NCI-H187 (cell line): ENCODE data around the gene ROBO3.

Source experiments
- DNase-seq, 2 experiments: peaks; one replicate each; lab custom pipeline; 2025; lab: John Stamatoyannopoulos, UW

The ROBO3 gene

DNA sequence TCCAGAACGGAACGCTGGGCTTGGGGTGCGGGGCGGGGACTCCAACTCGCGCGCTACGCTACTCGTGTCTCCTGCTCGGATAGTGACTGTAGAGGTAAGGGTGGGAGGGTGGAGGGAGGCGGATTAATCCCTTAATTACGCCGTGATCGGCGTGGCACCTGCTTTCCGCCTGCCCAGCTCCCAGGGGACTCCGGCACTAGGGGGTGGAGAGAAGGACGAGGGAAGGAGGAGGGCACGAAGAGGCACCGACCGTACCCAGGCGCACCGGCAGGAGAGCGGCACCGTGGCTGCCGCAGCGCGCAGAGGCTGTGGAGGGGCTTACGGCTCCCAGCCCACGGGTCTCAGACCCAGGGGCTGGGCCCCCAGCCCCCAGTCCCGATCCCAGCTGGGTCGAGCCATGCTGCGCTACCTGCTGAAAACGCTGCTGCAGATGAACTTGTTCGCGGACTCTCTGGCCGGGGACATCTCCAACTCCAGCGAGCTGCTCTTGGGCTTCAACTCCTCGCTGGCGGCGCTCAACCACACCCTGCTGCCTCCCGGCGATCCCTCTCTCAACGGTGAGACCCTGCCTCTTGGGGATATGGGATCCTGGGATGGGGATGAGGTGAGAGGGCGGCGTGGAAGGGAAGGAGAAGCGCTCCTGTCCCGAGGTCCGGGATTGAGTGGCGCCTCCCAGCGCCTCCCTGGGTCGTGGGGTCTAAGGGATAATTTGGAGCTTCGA, at the start of gene ROBO3:
TSS of gene ROBO3 (plus strand) at position 252 of the 721 bp plus-strand sequence. CDS start at position 398, 146 bp downstream.
- no peak for DNase-seq

GRCh38 chr11:124817036-124817435, 48.2 kb upstream of the ROBO3 start:
- DNase-seq = no peak

GRCh38 chr11:124821995-124822730, 43.1 kb upstream of the ROBO3 start:
- no peak for DNase-seq

DNA sequence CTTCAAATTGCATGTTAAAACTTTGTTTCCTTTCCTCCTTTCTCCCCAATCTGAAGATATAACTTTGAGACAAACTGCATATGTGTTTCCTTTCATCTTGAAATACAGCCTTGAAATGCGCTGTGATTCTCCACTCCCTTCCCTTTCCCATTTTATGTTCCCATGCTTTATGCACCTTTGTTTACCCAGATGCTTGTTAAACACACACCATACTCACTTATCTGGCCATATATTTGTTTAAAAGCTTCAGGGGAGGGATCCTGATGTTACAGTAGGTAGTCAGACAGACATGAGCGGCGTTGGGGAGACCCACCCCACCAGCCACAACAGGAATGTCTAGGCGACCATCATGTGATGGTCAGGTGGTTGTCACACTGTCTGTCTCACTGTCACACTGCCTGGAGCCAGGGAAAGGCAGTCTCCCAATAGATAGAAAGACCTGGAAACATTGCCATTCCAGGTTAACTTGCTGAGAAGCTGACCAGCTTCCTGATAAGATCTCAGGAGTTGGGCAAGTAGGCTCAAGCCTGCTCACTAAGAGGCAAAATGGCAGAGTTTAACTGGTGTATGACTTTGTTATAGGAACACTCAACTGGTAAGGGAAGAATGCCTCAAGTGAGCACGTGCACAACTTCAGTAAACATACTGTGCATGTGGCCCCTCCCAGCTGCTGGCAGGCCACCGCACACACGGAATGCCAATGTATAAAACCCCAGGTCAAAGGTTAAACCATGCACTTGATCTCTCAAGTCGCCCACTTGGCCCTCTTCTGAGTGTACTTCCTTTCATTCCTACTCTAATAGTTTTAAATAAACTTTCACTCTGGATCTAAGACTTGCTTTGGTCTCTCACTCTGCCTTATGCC, 41.5 kb upstream of the ROBO3 start:
- no peak for DNase-seq

DNA sequence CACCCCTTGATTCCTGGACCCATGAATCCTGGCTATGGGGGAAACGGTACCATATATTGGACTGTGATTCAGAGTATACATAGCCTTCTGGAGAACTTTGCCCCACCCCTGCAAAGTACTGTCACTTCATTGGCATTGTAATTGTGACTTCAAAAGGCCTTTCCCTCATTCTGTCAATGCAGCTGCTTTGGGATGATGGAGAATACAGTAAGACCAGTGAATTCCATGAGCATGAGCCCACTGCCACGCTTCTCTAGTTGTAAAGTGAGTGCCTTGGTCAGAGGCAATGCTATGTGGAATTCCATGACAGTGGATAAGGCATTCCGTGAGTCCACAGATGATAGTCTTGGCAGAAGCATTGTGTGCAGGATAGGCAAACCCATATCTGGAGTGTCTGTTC, 39.4 kb upstream of the ROBO3 start:
- no peak for DNase-seq

GRCh38 chr11:124829986-124830385, 35.2 kb upstream of the ROBO3 start:
- DNase-seq = no peak

GRCh38 chr11:124830749-124831148, 34.5 kb upstream of the ROBO3 start:
- DNase-seq = no peak

- no peak for DNase-seq
Observed at GRCh38 chr11:124831897-124832296, 33.3 kb upstream of the ROBO3 start.

- no peak for DNase-seq
Observed at GRCh38 chr11:124832571-124832970, 32.7 kb upstream of the ROBO3 start.

DNA sequence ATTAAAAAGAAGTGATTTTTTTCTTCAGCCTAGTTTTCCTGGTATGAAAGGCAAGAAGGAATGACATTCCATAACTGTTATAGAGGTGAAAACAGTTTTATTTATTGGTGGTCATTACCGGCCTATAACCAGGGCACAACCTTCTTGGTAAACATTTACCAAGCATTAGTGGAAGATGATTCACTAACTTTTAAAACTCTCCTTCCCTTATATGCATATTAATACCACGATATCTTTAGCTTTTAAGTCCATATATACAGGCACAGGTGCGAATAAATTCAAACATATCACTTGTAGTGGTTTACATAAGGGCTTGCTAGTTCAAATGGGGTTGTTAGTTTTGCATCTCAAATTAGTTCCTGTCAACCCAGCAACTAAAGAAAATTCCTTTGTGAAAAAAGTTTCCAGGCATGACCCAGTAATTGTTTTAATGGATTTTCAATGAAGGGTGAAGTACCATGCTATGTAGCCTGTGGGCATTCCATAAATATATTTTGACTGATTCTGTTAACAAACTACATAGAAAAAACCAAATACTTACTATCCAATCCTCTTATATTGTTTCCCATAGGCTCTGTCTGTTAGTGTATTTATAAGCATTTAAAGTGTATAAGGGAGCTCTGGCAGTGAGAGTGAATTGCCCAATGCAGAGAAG, 30.6 kb upstream of the ROBO3 start:
- DNase-seq = no peak

- no peak for DNase-seq
Observed at GRCh38 chr11:124835918-124836317, 29.3 kb upstream of the ROBO3 start.

GRCh38 chr11:124837491-124837856, 27.8 kb upstream of the ROBO3 start:
- DNase-seq = no peak

DNA sequence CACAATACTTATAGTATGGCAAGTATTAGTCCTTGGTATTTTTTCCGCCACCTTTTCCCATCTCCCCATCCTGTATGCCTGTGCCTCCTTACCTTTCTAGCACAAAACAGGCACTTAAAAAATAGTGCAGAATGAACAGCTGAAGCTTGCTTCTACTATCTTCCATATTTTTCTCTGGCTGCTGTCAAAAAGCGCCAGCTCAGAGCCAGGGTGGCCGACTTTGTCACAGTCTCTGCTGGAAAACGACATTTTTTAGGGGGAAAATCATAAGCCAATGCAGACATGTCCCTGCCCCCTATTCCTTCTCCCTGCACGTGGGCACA, 26.5 kb upstream of the ROBO3 start:
- DNase-seq = no peak

DNA sequence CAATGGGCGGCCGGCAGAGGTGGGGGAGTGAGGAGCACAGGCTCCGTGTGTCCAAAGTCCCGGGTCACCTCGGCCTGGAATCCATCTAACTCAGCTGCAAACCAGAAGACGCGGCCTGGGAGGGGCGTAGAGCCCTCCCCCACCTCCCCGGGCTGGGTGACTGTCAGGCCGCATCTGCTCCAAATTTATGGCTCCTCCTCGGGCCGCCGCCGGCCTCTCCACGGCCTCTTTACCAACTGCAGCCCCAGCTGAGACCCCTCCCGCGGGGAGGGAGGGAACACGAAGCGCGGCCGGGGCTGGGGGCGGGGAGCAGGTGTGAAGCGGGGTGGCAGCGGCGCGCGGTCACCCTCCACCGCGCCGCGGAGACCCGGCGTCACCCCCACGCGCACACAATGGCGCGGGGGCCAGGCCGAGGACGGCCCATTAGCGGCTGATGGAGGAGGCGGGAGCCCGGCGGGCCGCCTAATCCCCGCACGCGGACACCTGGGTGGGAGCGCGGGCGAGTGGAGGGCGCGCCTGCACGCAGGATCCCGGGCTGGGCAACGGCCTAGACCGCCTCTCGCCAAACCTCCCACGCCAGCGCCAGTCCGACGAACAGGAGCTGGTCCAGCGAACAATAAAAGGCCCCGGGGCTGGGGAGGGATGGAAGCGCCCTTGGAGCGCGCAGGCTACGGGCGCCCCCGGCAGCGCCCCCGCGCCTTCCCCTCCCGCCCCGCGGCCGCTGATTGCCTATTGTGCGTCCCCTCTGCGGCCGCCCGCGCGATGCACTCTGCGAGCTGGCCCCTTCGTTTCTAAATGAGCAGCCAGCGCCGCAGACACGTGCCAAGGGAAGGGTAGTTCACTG, 25.9 kb upstream of the ROBO3 start:
- no peak for DNase-seq

DNA sequence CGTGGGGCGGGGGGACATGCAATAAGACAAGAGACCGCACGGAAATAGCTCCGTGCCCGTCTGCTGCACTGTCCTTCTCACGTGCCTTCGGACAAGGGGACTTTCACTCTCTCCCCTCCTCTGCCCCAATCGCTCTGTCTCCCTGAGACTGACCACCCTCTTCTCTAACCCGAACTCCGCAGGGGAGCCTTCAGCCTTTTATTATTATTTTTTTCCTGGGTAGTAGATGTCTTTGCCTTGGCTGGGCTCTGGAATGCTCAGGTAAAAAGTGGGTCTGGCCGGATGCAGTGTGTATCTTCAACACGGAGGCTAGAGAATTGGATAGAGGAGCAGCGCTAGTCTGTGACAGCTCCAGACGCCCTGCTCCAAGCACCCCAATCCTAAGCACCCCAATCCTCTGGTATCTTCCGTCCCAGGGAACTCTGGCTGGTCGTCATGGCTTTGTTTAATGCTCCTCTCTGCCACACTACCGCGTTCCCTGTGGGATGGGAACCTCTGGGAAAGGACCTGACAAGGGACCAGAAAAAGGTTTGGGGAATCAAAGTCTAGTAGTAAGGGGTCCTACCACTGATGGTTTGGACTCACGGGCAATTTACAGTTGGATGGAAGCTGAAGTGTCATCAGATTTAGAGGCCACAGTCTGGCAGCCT, 25.1 kb upstream of the ROBO3 start:
- no peak for DNase-seq

DNA sequence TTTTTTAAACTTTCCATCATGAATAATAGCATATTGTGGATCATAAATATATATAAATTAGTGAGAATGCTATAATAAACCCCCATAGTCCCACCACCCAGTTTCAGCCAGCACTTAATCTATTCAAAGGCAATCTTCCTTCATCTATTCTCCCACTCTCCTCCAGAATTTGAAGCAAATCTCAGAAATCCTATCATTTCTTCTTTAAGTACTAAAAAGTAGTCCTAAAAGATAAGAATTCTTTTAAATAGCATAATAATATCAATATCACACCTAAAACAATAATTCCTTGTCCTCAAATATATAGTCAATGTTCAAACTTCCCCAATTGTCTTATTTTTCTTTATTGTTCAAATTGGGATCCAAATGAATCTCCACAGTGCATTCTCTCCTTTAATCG, 24.6 kb upstream of the ROBO3 start:
- no peak for DNase-seq

DNA sequence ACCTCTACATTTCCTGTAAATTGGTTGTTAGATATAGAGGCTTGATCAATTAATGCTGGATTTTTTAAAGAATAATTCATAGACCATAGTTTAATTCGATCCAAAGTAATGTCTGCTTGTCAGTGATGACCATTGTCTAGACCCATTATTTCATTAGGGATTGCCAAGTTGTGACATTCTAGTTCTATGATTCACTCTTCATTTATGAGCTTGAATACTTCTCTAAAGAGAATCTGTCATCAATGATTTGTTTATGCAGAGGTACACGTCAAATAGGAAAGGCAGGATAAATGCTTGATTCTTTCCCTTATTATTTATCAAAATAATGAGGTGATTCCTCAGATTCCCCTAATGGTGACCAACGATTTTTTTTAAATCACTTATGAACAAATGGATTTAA, 24.0 kb upstream of the ROBO3 start:
- no peak for DNase-seq

- no peak for DNase-seq
Observed at GRCh38 chr11:124841840-124842239, 23.4 kb upstream of the ROBO3 start.

GRCh38 chr11:124842305-124842704, 22.9 kb upstream of the ROBO3 start:
- no peak for DNase-seq

DNA sequence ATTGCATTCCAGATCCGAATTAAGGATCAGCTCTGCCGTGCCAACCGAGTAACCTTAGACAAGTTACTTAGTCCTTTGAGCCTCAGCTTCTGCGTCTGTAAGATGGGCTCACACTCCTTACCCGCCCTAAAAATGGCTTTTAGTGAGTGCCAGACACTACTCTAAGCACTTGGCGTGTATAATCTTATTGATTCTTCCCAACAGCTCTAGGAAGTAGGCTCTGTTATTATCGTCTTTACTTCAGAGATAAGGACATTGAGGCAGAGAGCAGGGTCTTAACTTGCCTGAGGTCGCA, 21.7 kb upstream of the ROBO3 start:
- no peak for DNase-seq

GRCh38 chr11:124844664-124845079, 20.6 kb upstream of the ROBO3 start:
- no peak for DNase-seq
